DMS79 (cell line): ENCODE measurements around the gene OR1N2.
"Not testable (repeated sequence)": the region's sequence is repeated elsewhere in the genome, so short reads cannot be mapped to it uniquely, and the experiment has no call there.

ENCODE experiments used
- DNase-seq: peaks from one replicate; lab custom pipeline; 2025; lab: John Stamatoyannopoulos, UW

Gene OR1N2

DNA sequence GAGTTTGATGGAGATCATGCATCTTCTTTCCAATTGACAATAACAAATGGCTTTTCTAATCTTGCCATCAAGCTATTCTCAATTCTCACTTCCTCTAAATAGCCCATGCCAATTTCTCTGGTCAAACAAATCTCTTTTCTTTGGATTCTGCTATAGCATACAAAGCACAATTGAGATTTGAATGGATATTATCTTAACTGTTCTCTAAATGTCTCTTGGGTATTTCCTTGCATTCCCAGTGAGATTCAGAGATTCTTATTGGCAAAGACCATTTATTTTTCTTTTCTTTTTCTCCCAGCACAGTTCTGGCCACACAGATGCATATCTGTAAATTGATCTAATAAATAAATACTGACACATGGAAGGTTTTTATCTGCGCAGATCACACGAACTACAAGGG lies at the start of gene OR1N2:
TSS of gene OR1N2 (plus strand) at position 301 of the 400 bp plus-strand sequence. CDS start 100 bp downstream, outside the sequence.
- DNase-seq: no peak

- DNase-seq: no peak
Measured at GRCh38 chr9:122506964-122507363, 45.9 kb upstream of the OR1N2 start.

- no peak for DNase-seq
Measured at GRCh38 chr9:122510502-122510901, 42.4 kb upstream of the OR1N2 start, which contains the start of gene OR1J2. OR1J2 (plus strand) TSS chr9:122510802; CDS start chr9:122510802, 0 bp downstream.

DNA sequence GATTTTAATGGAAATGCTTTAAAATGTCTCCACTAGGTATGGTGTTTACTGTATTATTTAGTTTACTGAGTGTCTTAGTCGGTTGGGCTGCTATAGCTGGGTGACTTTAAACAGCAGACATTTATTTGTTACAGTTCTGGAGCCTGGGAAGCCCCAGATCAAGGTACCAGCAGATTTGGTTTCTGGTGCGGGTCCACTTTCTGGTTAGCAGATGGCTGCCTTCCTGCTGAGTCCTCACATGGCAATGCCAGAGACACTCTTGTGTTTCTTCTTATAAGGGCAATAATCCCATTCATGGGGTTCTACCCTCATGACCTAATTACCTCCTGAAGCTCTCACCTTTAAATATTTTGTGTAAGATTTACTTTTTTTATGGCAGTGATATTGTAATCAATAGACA lies 34.7 kb upstream of the OR1N2 start:
- no peak for DNase-seq

DNA sequence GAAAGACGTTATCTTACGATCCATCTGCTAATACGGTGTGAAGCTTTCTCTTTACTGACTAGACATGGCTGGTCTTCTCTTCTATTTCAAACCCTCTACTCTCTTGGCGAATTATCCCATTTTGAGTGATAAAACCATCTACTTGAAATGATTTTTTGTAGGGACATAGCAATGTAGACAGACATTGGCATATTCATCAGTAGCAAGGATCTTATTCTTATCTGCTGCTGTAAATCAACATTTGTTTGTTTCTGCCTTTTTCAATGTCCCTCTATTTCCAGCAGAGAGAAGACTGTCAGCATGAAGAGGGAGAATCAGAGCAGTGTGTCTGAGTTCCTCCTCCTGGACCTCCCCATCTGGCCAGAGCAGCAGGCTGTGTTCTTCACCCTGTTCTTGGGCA lies 34.1 kb upstream of the OR1N2 start, which contains the start of gene OR1J4:
TSS of gene OR1J4 (plus strand) at position 301 of the 400 bp plus-strand sequence. CDS start at position 301, 0 bp downstream.
- DNase-seq: no peak

- DNase-seq: no peak
Measured at GRCh38 chr9:122519376-122519775, 33.5 kb upstream of the OR1N2 start.

DNA sequence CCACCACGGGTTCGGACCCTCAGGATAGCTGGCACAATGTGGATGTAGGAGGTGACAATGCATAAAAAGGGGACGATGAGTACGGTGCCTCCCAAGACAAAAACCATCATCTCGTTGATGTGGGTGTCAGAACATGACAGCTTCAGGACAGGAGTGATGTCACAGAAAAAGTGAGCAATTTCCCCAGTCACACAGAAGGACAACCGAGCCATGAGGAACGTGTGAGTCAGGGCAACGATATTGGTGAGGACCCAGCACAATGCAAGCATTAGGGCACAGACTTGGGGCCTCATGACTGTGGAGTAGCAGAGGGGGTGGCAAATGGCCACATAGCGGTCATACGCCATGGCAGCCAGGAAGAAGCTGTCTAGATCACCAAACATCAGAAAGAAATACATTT lies 26.3 kb upstream of the OR1N2 start:
- DNase-seq: no peak

- DNase-seq: no peak
Measured at GRCh38 chr9:122527193-122527592, 25.7 kb upstream of the OR1N2 start, which contains the start of gene OR1N1. OR1N1 (minus strand) TSS chr9:122527293; CDS start chr9:122527293, 0 bp downstream.

DNA sequence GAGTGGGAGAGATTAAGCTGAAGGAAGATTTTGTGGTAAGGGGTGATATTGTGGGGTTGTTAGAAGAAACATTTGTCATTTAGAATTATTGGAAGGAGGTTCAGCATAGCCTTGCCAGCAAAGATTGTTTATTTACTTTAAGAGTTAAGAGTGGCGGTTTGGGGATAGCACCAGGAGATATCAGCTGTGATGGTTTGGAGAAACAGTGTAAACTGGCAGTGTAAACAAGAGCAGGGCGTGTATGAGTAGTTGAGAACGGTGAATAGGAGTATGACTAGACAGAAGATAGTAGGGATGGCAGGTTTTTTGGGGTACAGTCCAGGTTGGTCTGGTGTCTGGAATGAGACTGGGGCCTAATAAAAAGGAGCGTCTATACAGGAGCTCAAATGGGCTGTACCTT lies 21.8 kb upstream of the OR1N2 start:
- not testable (repeated sequence) for DNase-seq

GRCh38 chr9:122536134-122536533 lies 16.8 kb upstream of the OR1N2 start:
- no peak for DNase-seq

- DNase-seq: not testable (repeated sequence)
Measured at GRCh38 chr9:122537066-122537465, 15.8 kb upstream of the OR1N2 start.

DNA sequence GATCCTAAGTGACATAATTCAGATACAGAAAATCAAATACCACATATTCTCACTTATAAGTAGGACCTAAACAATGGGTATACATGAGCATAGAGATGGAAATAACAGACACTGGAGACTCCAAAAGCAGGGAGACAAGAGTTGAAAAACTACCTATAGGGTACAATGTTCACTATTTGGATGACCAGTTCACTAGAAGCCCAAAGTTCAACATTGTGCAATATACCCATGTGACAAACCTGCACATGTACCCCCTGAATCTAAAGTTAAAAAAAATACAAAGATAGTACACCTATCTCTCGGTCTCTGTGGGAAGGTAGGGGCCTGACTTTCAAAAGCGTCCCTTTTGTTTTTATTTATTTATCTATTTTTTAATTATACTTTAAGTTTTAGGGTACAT lies 14.2 kb upstream of the OR1N2 start:
- no peak for DNase-seq

DNA sequence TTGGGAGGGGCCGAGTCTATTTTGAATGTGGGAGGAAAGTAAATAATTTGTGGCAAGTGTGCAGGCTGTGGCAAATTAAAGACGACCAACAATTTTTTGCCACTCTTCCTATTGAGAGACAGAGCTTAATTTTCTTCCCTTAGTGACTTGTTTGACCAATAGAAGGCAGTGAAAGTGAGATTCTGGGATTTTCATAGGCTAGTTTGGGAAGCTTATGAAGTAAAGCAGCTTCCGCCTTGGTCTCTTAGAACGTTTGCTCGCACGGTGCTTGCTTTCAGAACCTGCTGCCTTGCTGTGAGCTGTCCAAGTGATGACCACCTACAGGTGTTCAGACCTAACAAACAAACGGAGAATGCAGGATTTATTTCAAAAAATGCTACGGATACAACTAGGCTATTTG lies 6.7 kb upstream of the OR1N2 start:
- DNase-seq: no peak

GRCh38 chr9:122551371-122551770 lies 1.5 kb upstream of the OR1N2 start:
- no peak for DNase-seq

DNA sequence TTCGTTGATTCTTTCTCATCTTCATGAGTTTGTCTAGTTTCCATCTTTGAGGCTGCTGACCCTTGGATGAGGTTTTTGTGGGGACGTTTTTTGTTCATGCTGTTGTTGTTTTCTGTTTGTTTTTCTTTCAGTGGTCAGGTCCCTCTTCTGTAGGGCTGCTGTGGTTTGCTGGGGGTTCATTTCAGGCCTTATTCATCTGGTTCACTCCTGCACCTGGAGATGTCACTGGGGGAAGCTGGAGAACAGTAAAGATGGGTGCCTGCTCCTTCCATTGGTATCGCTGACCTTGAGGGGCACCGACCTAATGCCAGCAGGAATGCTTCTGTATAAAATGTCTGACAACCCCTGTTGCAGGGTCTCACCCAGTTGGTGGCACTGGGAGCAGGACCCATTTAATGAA lies 8.5 kb downstream of the OR1N2 start:
- DNase-seq: no peak

- DNase-seq: no peak
Measured at GRCh38 chr9:122562134-122562760, 9.3 kb downstream of the OR1N2 start.

- no peak for DNase-seq
Measured at GRCh38 chr9:122567901-122568300, 15.0 kb downstream of the OR1N2 start.

GRCh38 chr9:122572456-122572855 lies 19.5 kb downstream of the OR1N2 start:
- no peak for DNase-seq

DNA sequence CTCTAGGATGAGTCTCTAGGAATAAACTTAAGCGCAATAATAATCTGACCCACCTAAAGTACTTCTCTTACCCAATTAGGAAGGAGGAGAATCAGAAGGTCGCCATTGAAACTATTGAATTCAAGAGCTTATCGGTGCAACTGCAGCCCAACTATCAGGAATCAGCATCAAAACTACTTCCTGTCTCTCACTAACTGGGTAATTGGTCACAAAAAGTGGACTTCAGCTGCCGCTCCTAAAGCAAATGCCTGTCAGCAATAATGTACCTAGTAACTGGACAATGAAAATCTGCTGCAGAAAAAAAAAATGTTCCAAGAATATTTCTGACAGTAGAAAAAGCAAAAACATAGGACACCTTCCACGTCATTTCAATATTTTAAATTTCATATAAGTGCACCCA lies 27.0 kb downstream of the OR1N2 start:
- DNase-seq: no peak

DNA sequence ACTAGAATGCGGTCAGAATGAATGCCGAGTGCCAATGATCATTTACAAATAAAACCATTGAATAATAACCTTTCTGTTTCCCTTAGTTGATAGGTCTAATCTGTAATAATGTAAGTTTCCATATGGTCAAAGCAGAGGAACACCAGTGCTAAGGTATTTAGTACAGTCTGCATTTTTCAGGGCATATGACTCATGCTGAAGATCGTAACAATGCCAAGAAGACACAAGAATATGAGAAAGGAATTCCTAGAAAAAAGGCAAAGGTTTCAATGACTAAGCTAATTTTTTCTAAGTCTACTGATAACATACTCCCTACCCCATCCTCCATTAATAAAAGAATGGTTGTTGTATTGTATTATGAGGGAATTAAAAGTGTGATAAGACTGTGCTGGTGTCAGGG lies 27.4 kb downstream of the OR1N2 start:
- DNase-seq: no peak

GRCh38 chr9:122583284-122583683 lies 30.4 kb downstream of the OR1N2 start, which contains the start of gene OR1L8:
OR1L8 (minus strand) TSS chr9:122583384; CDS start chr9:122568477, 14,907 bp downstream.
- DNase-seq: not testable (repeated sequence)
